Right lobe of liver (tissue), 4 donors: ENCODE results near the gene CLPTM1.

Source experiments
- CTCF ChIP-seq, 4 donors: fragments of 200-600 bp in 3 of 4; fragments of 450-650 bp in 1 of 4; IDR thresholded peaks; one replicate each; pipeline versions ENCODE4 v1.5.1 to v1.8.0; 2016 to 2022; ENCODE audit warnings: antibody characterized with exemption in 4 of 4, mild to moderate bottlenecking in 2 of 4
- POLR2A ChIP-seq: fragments of 450-650 bp; IDR thresholded peaks from one replicate; pipeline ENCODE4 v1.6.1; 2017; ENCODE audit warnings: antibody characterized with exemption, mild to moderate bottlenecking
- donor health status: DM: no; HTN: no; CAD: no.
- donor health status: DM: no; HTN: no; CAD: no.
- donor health status: DM: no; HTN: yes; CAD: no.

GRCh38 chr19:44954278-44954648, 917 bp upstream of the CLPTM1 start:
- TF ChIP-seq CTCF (IDR thresholded peaks at IDR 0.05) (no peak), POLR2A (no peak)
